Adrenal gland (tissue), 5 donors: ENCODE results near the gene ITGA3.

ENCODE experiments used
- POLR2A ChIP-seq, 2 donors: fragments of 450-650 bp; IDR thresholded peaks; one replicate each; pipeline ENCODE4 v1.6.1; 2017; ENCODE audit warnings: antibody characterized with exemption in 2 of 2, mild to moderate bottlenecking in 2 of 2, moderate library complexity in 1 of 2
- TF ChIP-seq, protein P1 (sequence below), 6 experiments: fragments of 450-650 bp in 4 of 6; fragments of 200-600 bp in 2 of 6; sonication (generic) in 1 of 6; IDR thresholded peaks; 1 replicate in 5 of 6; 2 replicates in 1 of 6; pipeline versions ENCODE4 v1.5.1 to v1.8.0; 2016 to 2021; ENCODE audit warnings: antibody characterized with exemption in 6 of 6, mild to moderate bottlenecking in 2 of 6, moderate library complexity in 1 of 6
- donor health status: DM: no; HTN: no; CAD: no.

- TF ChIP-seq POLR2A (IDR thresholded peaks at IDR 0.05): no peak
- TF ChIP-seq, protein P1, sequence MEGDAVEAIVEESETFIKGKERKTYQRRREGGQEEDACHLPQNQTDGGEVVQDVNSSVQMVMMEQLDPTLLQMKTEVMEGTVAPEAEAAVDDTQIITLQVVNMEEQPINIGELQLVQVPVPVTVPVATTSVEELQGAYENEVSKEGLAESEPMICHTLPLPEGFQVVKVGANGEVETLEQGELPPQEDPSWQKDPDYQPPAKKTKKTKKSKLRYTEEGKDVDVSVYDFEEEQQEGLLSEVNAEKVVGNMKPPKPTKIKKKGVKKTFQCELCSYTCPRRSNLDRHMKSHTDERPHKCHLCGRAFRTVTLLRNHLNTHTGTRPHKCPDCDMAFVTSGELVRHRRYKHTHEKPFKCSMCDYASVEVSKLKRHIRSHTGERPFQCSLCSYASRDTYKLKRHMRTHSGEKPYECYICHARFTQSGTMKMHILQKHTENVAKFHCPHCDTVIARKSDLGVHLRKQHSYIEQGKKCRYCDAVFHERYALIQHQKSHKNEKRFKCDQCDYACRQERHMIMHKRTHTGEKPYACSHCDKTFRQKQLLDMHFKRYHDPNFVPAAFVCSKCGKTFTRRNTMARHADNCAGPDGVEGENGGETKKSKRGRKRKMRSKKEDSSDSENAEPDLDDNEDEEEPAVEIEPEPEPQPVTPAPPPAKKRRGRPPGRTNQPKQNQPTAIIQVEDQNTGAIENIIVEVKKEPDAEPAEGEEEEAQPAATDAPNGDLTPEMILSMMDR (IDR thresholded peaks at IDR 0.05): no peak
Observed at GRCh38 chr17:50028736-50029120, 27.2 kb upstream of the ITGA3 start.
